SK-N-SH (cell line): ENCODE results near the gene GUCY1A2. TPM values are rescaled to one million over a fixed set of nuclear protein-coding genes. Genes with fewer than 3 reads are reported as not detected.

Experiments used
- CTCF ChIA-PET: fragments of 300-600, 350-600 bp; formaldehyde crosslinking; extraction: SDS; loops from one replicate; lab custom pipeline; 2021; lab: Yijun Ruan, JAX
- POLR2A ChIA-PET: fragments of 350-600 bp; sonication (Branson Sonifier 250); formaldehyde crosslinking; extraction: SDS; loops from one replicate; lab custom pipeline; 2020; ENCODE audit warnings: antibody characterized with exemption, inconsistent platforms; lab: Yijun Ruan, JAX
- DNase-seq: peaks from one replicate; pipeline ENCODE4 v3.0.0; 2012
- H2AFZ ChIP-seq: fragments of 200-600 bp; sonication (generic); 2 replicates; pipeline ENCODE4 v1.8.1; 2016; ENCODE audit warnings: antibody characterized with exemption, mild to moderate bottlenecking, low read depth
- H3F3A ChIP-seq: fragments of 200-600 bp; sonication (generic); replicated peaks from 2 replicates; pipeline ENCODE3; 2016; ENCODE audit warnings: antibody characterized with exemption, mild to moderate bottlenecking; ENCODE audit not compliant: insufficient read depth
- H3K27ac ChIP-seq, 2 experiments: fragments of 200-500 bp in 1 of 2; fragments of 200-600 bp in 1 of 2; sonication (Bioruptor generic) in 1 of 2; sonication (generic), shearing (Covaris generic) in 1 of 2; 2 replicates each; pipeline versions ENCODE4 v1.5.1 to v1.6.1; 2014 to 2016; ENCODE audit warnings: low read depth in 2 of 2, inconsistent platforms in 1 of 2, low read length in 1 of 2, mild to moderate bottlenecking in 1 of 2, mixed read lengths in 1 of 2
- H3K27me3 ChIP-seq: fragments of 200-600 bp; sonication (generic), shearing (Covaris generic); 2 replicates; pipeline ENCODE4 v1.6.1; 2016; ENCODE audit warnings: mixed run types; ENCODE audit not compliant: insufficient read depth
- H3K36me3 ChIP-seq, 2 experiments: fragments of 200-500 bp in 1 of 2; fragments of 200-600 bp in 1 of 2; sonication (Bioruptor generic) in 1 of 2; sonication (generic) in 1 of 2; replicated peaks in 1 of 2; 2 replicates each; pipeline versions ENCODE3 to v1.5.1; 2014 to 2016; ENCODE audit warnings: low read length in 1 of 2, mild to moderate bottlenecking in 1 of 2; ENCODE audit not compliant: insufficient read depth in 2 of 2, control insufficient read depth in 1 of 2
- H3K4me1 ChIP-seq, 2 experiments: fragments of 200-500 bp in 1 of 2; fragments of 200-600 bp in 1 of 2; sonication (Bioruptor generic) in 1 of 2; sonication (generic), shearing (Covaris generic) in 1 of 2; 2 replicates each; pipeline versions ENCODE4 v1.5.1 to v1.6.1; 2014 to 2016; ENCODE audit warnings: low read depth in 1 of 2, low read length in 1 of 2, mixed run types in 1 of 2; ENCODE audit not compliant: insufficient read depth in 2 of 2, control insufficient read depth in 1 of 2
- H3K4me2 ChIP-seq: fragments of 200-600 bp; sonication (generic), shearing (Covaris generic); 2 replicates; pipeline ENCODE4 v1.6.1; 2017; ENCODE audit warnings: mixed run types
- H3K4me3 ChIP-seq, 2 experiments: fragments of 200-500 bp in 1 of 2; fragments of 200-600 bp in 1 of 2; sonication (Bioruptor generic) in 1 of 2; sonication (generic), shearing (Covaris generic) in 1 of 2; 2 replicates each; pipeline versions ENCODE4 v1.5.1 to v1.8.1; 2014 to 2016; ENCODE audit warnings: low read depth in 2 of 2, inconsistent platforms in 1 of 2, low read length in 1 of 2, mild to moderate bottlenecking in 1 of 2, mixed read lengths in 1 of 2, moderate library complexity in 1 of 2
- H3K79me2 ChIP-seq: fragments of 200-600 bp; sonication (generic); 2 replicates; pipeline ENCODE4 v1.8.1; 2017; ENCODE audit warnings: mild to moderate bottlenecking; ENCODE audit not compliant: insufficient read depth
- H3K9ac ChIP-seq: fragments of 200-600 bp; sonication (generic); 2 replicates; pipeline ENCODE4 v1.6.1; 2017; ENCODE audit warnings: mixed run types
- H3K9me2 ChIP-seq: fragments of 200-600 bp; sonication (generic); 2 replicates; pipeline ENCODE4 v1.6.1; 2017; ENCODE audit warnings: mixed run types
- H3K9me3 ChIP-seq: fragments of 200-600 bp; sonication (generic); 2 replicates; pipeline ENCODE4 v1.6.1; 2017; ENCODE audit warnings: mixed run types, mild to moderate bottlenecking, moderate library complexity
- H4K20me1 ChIP-seq: fragments of 200-600 bp; sonication (generic); 2 replicates; pipeline ENCODE4 v1.6.1; 2017; ENCODE audit warnings: mild to moderate bottlenecking, mixed run types; ENCODE audit not compliant: insufficient read depth
- EP300 ChIP-seq, 2 experiments: IDR thresholded peaks; 2 replicates each; pipeline versions ENCODE4 v1.4.0 to v1.6.1; 2012; ENCODE audit warnings: borderline replicate concordance in 1 of 2, low read depth in 1 of 2, low read length in 1 of 2
- EZH2phosphoT487 ChIP-seq: fragments of 200-600 bp; sonication (generic); IDR thresholded peaks from 2 replicates; pipeline ENCODE4 v1.6.1; 2017; ENCODE audit warnings: low read depth, mixed run types, mild to moderate bottlenecking, antibody characterized with exemption, moderate library complexity, borderline replicate concordance
- FOXM1 ChIP-seq: IDR thresholded peaks from 2 replicates; pipeline ENCODE4 v1.4.0; 2012; ENCODE audit warnings: low read depth, mild to moderate bottlenecking
- JUND ChIP-seq: IDR thresholded peaks from 2 replicates; pipeline ENCODE4 v1.4.0; 2012
- MEF2A ChIP-seq: IDR thresholded peaks from 2 replicates; pipeline ENCODE4 v1.4.0; 2012; ENCODE audit warnings: low read depth, borderline replicate concordance
- NRF1 ChIP-seq: IDR thresholded peaks from 2 replicates; pipeline ENCODE4 v1.6.1; 2012; ENCODE audit warnings: low read depth, mild to moderate bottlenecking, low read length
- POLR2AphosphoS5 ChIP-seq: IDR thresholded peaks from 2 replicates; pipeline ENCODE4 v1.6.1; 2012; ENCODE audit warnings: low read depth, low read length
- TAF1 ChIP-seq: IDR thresholded peaks from 2 replicates; pipeline ENCODE4 v1.6.1; 2012; ENCODE audit warnings: low read depth, mild to moderate bottlenecking, low read length, moderate library complexity, borderline replicate concordance
- TCF12 ChIP-seq: IDR thresholded peaks from 2 replicates; pipeline ENCODE4 v1.4.0; 2012
- YY1 ChIP-seq: IDR thresholded peaks from 2 replicates; pipeline ENCODE4 v1.4.0; 2012; ENCODE audit warnings: low read depth, mild to moderate bottlenecking
- polyA plus RNA-seq, 3 experiments: library from polyadenylated mRNA; depleted of rRNA; stranded (reverse); fragments of >200 nt; gene quantifications; 2 replicates each; pipeline ENCODE4 v1.2.3, GENCODE V29; 2012
- TF ChIP-seq, protein P1 (sequence below): fragments of 200-600 bp; sonication (generic); IDR thresholded peaks from 2 replicates; pipeline ENCODE4 v1.6.1; 2017; ENCODE audit warnings: antibody characterized with exemption, mild to moderate bottlenecking, moderate library complexity
- TF ChIP-seq, protein P2 (sequence below): IDR thresholded peaks from 2 replicates; pipeline ENCODE4 v1.4.0; 2012; ENCODE audit warnings: low read depth
- TF ChIP-seq, protein P3 (sequence below): IDR thresholded peaks from 2 replicates; pipeline ENCODE4 v1.4.0; 2012; ENCODE audit warnings: low read depth, borderline replicate concordance
- TF ChIP-seq, protein P4 (sequence below): fragments of 150-350 bp; IDR thresholded peaks from 2 replicates; pipeline ENCODE4 v1.6.1; 2016; ENCODE audit warnings: mild to moderate bottlenecking, low read depth, low read length

The GUCY1A2 gene
- polyA plus RNA-seq, 1 of the 3 experiments (the other 2 are of a cell fraction): 0.26 TPM

DNA sequence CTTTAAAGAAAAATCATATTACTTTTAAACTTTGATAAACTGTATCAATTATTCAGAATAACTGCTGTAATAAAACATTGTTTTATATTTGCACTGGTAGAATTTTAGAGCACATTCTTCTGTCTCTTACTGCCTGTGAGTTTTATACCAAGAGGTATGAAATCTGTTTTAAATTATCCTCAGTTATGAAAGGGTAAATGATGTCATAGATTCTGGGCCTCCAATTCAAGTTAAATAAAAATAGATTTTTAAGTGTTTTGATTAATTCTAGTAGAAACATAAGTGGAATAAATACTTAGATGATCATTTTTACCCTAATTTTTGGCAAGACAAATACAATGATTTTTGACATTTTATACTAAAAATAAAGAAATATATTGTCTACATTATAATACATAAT, 93.0 kb downstream of the GUCY1A2 start:
- H3K27ac ChIP-seq: peak overlapping the region in 1 of 2 experiments; percentile 97; a peak in 3 of 4 replicates
- H3K79me2 ChIP-seq: no peaks in the 10 kb centered on the region
- no peak for DNase-seq
- H3K4me2 ChIP-seq: peak overlapping the region; percentile 41; the same call in 1 of the 2 replicates
- H3K9me2 ChIP-seq: no peaks in the 10 kb centered on the region
- ChIA-PET POLR2A (no interaction called here), CTCF (no interaction called here)
- peaks cover 0 to 14% of the 10 kb centered on the region in 2 experiments; a peak in 2 of 4 replicates for H3K4me1 ChIP-seq
- peaks cover 12% of the 10 kb centered on the region for H3F3A ChIP-seq
- TF ChIP-seq EP300 (IDR thresholded peaks at IDR 0.05; ENCODE audit: borderline replicate concordance in 1 of 2, low read depth in 1 of 2, low read length in 1 of 2) (peak in 1 of 2 experiments; percentile 46; a peak in 1 of 4 replicates), FOXM1 (no peak), TCF12 (peak; percentile 87), JUND (peak; percentile 37; the same call in 1 of the 2 replicates), POLR2AphosphoS5 (no peak)
- TF ChIP-seq, protein P1, sequence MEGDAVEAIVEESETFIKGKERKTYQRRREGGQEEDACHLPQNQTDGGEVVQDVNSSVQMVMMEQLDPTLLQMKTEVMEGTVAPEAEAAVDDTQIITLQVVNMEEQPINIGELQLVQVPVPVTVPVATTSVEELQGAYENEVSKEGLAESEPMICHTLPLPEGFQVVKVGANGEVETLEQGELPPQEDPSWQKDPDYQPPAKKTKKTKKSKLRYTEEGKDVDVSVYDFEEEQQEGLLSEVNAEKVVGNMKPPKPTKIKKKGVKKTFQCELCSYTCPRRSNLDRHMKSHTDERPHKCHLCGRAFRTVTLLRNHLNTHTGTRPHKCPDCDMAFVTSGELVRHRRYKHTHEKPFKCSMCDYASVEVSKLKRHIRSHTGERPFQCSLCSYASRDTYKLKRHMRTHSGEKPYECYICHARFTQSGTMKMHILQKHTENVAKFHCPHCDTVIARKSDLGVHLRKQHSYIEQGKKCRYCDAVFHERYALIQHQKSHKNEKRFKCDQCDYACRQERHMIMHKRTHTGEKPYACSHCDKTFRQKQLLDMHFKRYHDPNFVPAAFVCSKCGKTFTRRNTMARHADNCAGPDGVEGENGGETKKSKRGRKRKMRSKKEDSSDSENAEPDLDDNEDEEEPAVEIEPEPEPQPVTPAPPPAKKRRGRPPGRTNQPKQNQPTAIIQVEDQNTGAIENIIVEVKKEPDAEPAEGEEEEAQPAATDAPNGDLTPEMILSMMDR: no peak
- H2AFZ ChIP-seq: peak overlapping the region; percentile 20; the same call in 1 of the 2 replicates
- peak overlapping the region; percentile 61; the same call in 1 of the 2 replicates for H3K9ac ChIP-seq
- no peak overlapping the region for H3K4me3 ChIP-seq
- H3K27me3 ChIP-seq: no peaks in the 10 kb centered on the region
- H3K9me3 ChIP-seq: no peaks in the 10 kb centered on the region
- H3K36me3 ChIP-seq: peaks cover 0 to 10% of the 10 kb centered on the region in 2 experiments
- H4K20me1 ChIP-seq: no peaks in the 10 kb centered on the region

DNA sequence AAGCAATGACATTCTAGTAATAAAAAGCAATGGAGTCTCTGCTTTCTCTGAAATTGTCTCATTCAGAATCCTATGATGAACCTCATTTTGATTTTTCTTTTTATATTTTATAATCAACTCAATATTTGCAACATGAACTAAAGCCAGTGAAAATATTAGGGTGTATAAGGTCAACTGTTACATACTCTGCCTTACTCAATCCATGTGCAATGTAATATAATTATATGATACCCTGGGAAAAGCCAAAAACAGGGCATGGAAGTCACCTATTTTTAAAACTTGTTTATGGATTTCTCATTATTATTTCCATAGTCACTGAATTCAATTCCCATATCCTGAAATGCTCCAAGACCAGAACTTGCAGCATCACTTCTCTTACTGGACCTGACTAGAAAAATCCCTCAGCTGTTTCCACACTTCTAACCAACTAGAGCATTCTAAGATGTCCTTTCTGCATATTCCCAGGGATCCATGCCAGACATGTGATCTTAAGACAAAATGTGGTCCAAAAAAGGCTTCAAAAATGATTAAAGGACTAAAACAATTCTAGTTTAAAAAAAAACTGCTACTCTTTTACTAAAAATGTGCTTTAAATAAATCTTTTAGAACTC, 97.3 kb downstream of the GUCY1A2 start:
- no peak overlapping the region for H3K4me2 ChIP-seq
- no peaks in the 10 kb centered on the region for H3K9me3 ChIP-seq
- no peaks in the 10 kb centered on the region for H3K9me2 ChIP-seq
- peaks cover 0 to 11% of the 10 kb centered on the region in 2 experiments; a peak in 2 of 4 replicates for H3K4me1 ChIP-seq
- ChIA-PET POLR2A (no interaction called here), CTCF (no interaction called here)
- no peak overlapping the region for H3K9ac ChIP-seq
- TF ChIP-seq NRF1 (no peak), EP300 (IDR thresholded peaks at IDR 0.05; ENCODE audit: borderline replicate concordance in 1 of 2, low read depth in 1 of 2, low read length in 1 of 2) (no peak), MEF2A (no peak), YY1 (no peak), TAF1 (no peak), EZH2phosphoT487 (no peak)
- TF ChIP-seq, protein P2, sequence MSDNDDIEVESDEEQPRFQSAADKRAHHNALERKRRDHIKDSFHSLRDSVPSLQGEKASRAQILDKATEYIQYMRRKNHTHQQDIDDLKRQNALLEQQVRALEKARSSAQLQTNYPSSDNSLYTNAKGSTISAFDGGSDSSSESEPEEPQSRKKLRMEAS: no peak
- TF ChIP-seq, protein P3, sequence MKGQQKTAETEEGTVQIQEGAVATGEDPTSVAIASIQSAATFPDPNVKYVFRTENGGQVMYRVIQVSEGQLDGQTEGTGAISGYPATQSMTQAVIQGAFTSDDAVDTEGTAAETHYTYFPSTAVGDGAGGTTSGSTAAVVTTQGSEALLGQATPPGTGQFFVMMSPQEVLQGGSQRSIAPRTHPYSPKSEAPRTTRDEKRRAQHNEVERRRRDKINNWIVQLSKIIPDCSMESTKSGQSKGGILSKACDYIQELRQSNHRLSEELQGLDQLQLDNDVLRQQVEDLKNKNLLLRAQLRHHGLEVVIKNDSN: no peak
- TF ChIP-seq, protein P4, sequence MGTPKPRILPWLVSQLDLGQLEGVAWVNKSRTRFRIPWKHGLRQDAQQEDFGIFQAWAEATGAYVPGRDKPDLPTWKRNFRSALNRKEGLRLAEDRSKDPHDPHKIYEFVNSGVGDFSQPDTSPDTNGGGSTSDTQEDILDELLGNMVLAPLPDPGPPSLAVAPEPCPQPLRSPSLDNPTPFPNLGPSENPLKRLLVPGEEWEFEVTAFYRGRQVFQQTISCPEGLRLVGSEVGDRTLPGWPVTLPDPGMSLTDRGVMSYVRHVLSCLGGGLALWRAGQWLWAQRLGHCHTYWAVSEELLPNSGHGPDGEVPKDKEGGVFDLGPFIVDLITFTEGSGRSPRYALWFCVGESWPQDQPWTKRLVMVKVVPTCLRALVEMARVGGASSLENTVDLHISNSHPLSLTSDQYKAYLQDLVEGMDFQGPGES: no peak
- H2AFZ ChIP-seq: no peak overlapping the region
- no peak for DNase-seq
- H3K4me3 ChIP-seq: no peak overlapping the region
- no peaks in the 10 kb centered on the region for H3K79me2 ChIP-seq
- no peak overlapping the region for H3K27ac ChIP-seq
- H3K36me3 ChIP-seq: no peaks in the 10 kb centered on the region
- no peaks in the 10 kb centered on the region for H3K27me3 ChIP-seq
- H3F3A ChIP-seq: peaks cover 13% of the 10 kb centered on the region
- no peaks in the 10 kb centered on the region for H4K20me1 ChIP-seq
